Calu3 (cell line): ENCODE results near the gene SRRM4. TPM values are rescaled to one million over a fixed set of nuclear protein-coding genes. Genes with fewer than 3 reads are reported as not detected.

ENCODE experiments used
- BruUV-seq: library from RNA; stranded (reverse); fragments of 400-500 nt; replicated peaks from 2 replicates; lab custom pipeline; 2021; lab: Mats Ljungman, UMichigan
- CTCF ChIA-PET: fragments of 300-600 bp; sonication (Branson Sonifier 250); formaldehyde crosslinking; loops from one replicate; lab custom pipeline; 2022; ENCODE audit warnings: antibody characterized with exemption; lab: Charles Lee
- DNase-seq: peaks from one replicate; pipeline ENCODE4 v3.0.0; 2022
- H3K27ac Mint-ChIP-seq: one replicate; pipeline ENCODE4 v1.8.0; 2022; ENCODE audit warnings: mixed read lengths; ENCODE audit not compliant: unreplicated experiment
- H3K27me3 Mint-ChIP-seq: one replicate; pipeline ENCODE4 v1.8.0; 2022; ENCODE audit warnings: mixed read lengths; ENCODE audit not compliant: unreplicated experiment
- H3K36me3 Mint-ChIP-seq: one replicate; pipeline ENCODE4 v1.8.0; 2022; ENCODE audit warnings: mild to moderate bottlenecking, moderate library complexity, mixed read lengths; ENCODE audit not compliant: insufficient read depth, unreplicated experiment
- H3K4me1 Mint-ChIP-seq: one replicate; pipeline ENCODE4 v1.8.0; 2022; ENCODE audit warnings: mild to moderate bottlenecking, low read depth, mixed read lengths; ENCODE audit not compliant: unreplicated experiment
- H3K4me3 Mint-ChIP-seq: one replicate; pipeline ENCODE4 v1.8.0; 2022; ENCODE audit warnings: mild to moderate bottlenecking, low read depth, moderate library complexity, mixed read lengths; ENCODE audit not compliant: unreplicated experiment
- H3K9me3 Mint-ChIP-seq: one replicate; pipeline ENCODE4 v1.8.0; 2022; ENCODE audit warnings: low read depth, mixed read lengths; ENCODE audit not compliant: unreplicated experiment
- CTCF ChIP-seq: fragments of 200-600 bp; IDR thresholded peaks from one replicate; pipeline ENCODE4 v1.8.0; 2022; ENCODE audit warnings: antibody characterized with exemption; ENCODE audit not compliant: unreplicated experiment
- intact Hi-C: fragments of 100-400 bp; cut with micrococcal nuclease; formaldehyde crosslinking; loops from one replicate; pipeline ENCODE4 v1.10.0; 2022; ENCODE audit not compliant: unreplicated experiment
- total RNA-seq: library from RNA; stranded (reverse); gene quantifications from 2 replicates; pipeline ENCODE4 v1.2.3, GENCODE V29; 2022

The SRRM4 gene
- total RNA-seq, 1 experiment from 2014 or later: not detected

DNA sequence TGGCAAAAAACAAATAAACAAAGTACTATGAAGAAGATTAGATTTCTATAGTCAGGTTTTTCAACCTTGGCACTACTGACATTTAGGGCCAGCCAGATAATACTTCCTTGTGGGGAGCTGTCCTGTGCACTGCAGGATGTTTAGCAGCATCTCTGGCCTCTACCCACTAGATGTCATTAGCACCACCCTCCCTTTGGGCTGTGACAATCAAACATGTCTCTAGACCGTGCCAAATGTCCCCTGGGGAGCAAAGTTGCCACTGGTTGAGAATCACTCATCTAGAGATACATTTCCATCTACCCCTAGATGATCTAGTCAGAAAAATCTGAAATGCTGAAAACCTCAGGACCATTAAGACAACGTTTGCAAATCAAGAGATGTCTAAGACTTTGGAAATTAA is 29.9 kb downstream of the SRRM4 start:
- no peak for DNase-seq
- Mint-ChIP-seq H3K4me1 (no peaks in the 10 kb centered on the region), H3K36me3 (no peaks in the 10 kb centered on the region), H3K9me3 (no peaks in the 10 kb centered on the region), H3K27ac (no peak overlapping the region), H3K27me3 (peaks cover 26% of the 10 kb centered on the region), H3K4me3 (no peak overlapping the region)
- intact Hi-C loops: no loop called here
- CTCF ChIA-PET: no interaction called here
- no TSS peak for BruUV-seq
- no peak for TF ChIP-seq CTCF

GRCh38 chr12:119012179-119012578 is 30.8 kb downstream of the SRRM4 start:
- no peak overlapping the region for H3K27ac Mint-ChIP-seq
- H3K9me3 Mint-ChIP-seq: no peaks in the 10 kb centered on the region
- CTCF ChIA-PET: no interaction called here
- H3K36me3 Mint-ChIP-seq: no peaks in the 10 kb centered on the region
- intact Hi-C loops: no loop called here
- no peak overlapping the region for H3K4me3 Mint-ChIP-seq
- H3K27me3 Mint-ChIP-seq: peaks cover 21% of the 10 kb centered on the region
- no peak for TF ChIP-seq CTCF
- no TSS peak for BruUV-seq
- no peaks in the 10 kb centered on the region for H3K4me1 Mint-ChIP-seq
- no peak for DNase-seq

DNA sequence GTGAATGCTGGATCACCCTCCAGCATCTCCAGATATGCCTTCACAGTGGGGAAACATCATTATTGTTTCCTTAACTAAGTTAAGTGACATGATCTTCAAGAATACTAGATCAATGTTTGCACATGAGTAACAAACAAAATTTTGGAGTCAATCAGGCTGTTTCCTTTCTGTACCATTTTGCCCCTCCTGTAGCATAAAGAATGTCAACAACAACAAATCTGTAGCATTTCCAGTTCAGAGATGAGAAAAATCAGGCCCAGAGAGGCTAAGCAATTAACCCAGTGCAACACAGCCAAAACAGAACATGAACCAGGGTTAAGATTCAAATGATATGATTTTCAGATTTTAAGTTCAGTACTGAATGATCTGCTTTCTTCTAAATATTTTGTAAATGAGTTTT is 31.7 kb downstream of the SRRM4 start:
- no TSS peak for BruUV-seq
- TF ChIP-seq CTCF: no peak
- H3K4me1 Mint-ChIP-seq: no peaks in the 10 kb centered on the region
- H3K27me3 Mint-ChIP-seq: peaks cover 29% of the 10 kb centered on the region
- DNase-seq: no peak
- H3K4me3 Mint-ChIP-seq: no peak overlapping the region
- H3K36me3 Mint-ChIP-seq: no peaks in the 10 kb centered on the region
- H3K9me3 Mint-ChIP-seq: no peaks in the 10 kb centered on the region
- no peak overlapping the region for H3K27ac Mint-ChIP-seq
- CTCF ChIA-PET: no interaction called here
- intact Hi-C loops: no loop called here

DNA sequence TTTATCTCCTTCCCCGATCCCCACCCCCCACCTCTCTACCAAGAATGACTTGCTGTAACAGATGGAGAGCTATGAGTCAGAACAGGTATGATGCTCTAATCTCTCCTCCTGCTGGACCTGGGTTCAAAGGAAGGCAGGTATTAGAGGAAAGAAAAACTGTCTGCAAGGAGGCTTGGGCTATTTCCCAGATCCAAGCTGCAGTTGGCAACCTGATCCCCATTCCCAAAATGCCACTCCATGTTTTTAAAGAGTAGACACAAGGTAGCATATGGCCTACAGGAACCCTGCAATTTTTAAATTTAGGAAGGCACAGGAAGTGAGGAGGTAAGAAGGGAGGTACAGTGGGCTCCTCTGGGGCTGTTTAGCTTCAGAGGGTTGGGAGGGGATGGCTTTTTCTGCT is 33.0 kb downstream of the SRRM4 start:
- Mint-ChIP-seq H3K27me3 (peaks cover 42% of the 10 kb centered on the region), H3K36me3 (no peaks in the 10 kb centered on the region), H3K4me1 (no peaks in the 10 kb centered on the region), H3K27ac (no peak overlapping the region), H3K4me3 (no peak overlapping the region), H3K9me3 (no peaks in the 10 kb centered on the region)
- BruUV-seq: no TSS peak
- intact Hi-C loops: no loop called here
- no peak for TF ChIP-seq CTCF
- no peak for DNase-seq
- CTCF ChIA-PET: no interaction called here
